Astrocyte of the spinal cord (primary cell): Measurements from ENCODE around the gene ZNF597.
"Not testable (repeated sequence)": the region's sequence is repeated elsewhere in the genome, so short reads cannot be mapped to it uniquely, and the experiment has no call there.

ENCODE experiments used
- DNase-seq: peaks from one replicate; pipeline ENCODE4 v3.0.0; 2011; ENCODE audit warnings: low read depth, low spot score
- H3K4me3 ChIP-seq: 2 replicates; pipeline ENCODE4 v1.5.1; 2011; ENCODE audit warnings: low read depth, mild to moderate bottlenecking, low read length, moderate library complexity
- CTCF ChIP-seq: IDR thresholded peaks from 2 replicates; pipeline ENCODE4 v1.5.1; 2012; ENCODE audit warnings: low read depth, mild to moderate bottlenecking, low read length, inconsistent platforms
- in situ Hi-C: cut with HindIII; loops from 2 replicates; pipeline ENCODE4 v1.10.0; 2017; ENCODE audit warnings: low sequenced_read_pairs

ZNF597 gene

GRCh38 chr16:3475604-3476375 lies 32.5 kb upstream of the ZNF597 start:
- no peak for DNase-seq
- H3K4me3 ChIP-seq: no peak overlapping the region
- TF ChIP-seq CTCF: no peak
- in situ Hi-C loops: no loop called here

GRCh38 chr16:3474870-3475269 lies 31.6 kb upstream of the ZNF597 start:
- H3K4me3 ChIP-seq, in situ Hi-C loops, DNase-seq: not testable (repeated sequence)

- TF ChIP-seq CTCF: no peak
- H3K4me3 ChIP-seq: no peak overlapping the region
- in situ Hi-C loops: no loop called here
- no peak for DNase-seq
Observed at GRCh38 chr16:3474136-3474779, 31.0 kb upstream of the ZNF597 start.

GRCh38 chr16:3473596-3473943 lies 30.3 kb upstream of the ZNF597 start:
- in situ Hi-C loops, H3K4me3 ChIP-seq, DNase-seq: not testable (repeated sequence)

- DNase-seq: peak; percentile 39
- in situ Hi-C loops: no loop called here
- TF ChIP-seq CTCF: no peak
- no peak overlapping the region for H3K4me3 ChIP-seq
Observed at GRCh38 chr16:3472878-3473595, 29.7 kb upstream of the ZNF597 start.

GRCh38 chr16:3471518-3472176 lies 28.3 kb upstream of the ZNF597 start:
- H3K4me3 ChIP-seq: no peak overlapping the region
- in situ Hi-C loops: no loop called here
- DNase-seq: no peak
- TF ChIP-seq CTCF: no peak

- no peak for DNase-seq
- in situ Hi-C loops: no loop called here
- TF ChIP-seq CTCF: no peak
- H3K4me3 ChIP-seq: no peak overlapping the region
Observed at GRCh38 chr16:3470723-3471122, 27.4 kb upstream of the ZNF597 start.
